Neural cell (in vitro differentiated cells): ENCODE results near the gene OTOP3.

Source experiments
- EP300 ChIP-seq: fragments of 450-650 bp; conservative IDR thresholded peaks from 2 replicates; pipeline ENCODE4 v1.6.1; 2014; ENCODE audit warnings: antibody characterized with exemption, mild to moderate bottlenecking, moderate library complexity; ENCODE audit not compliant: poor library complexity, severe bottlenecking
- EZH2 ChIP-seq: fragments of 200-600, 300-800 bp; shearing (Covaris generic), sonication (generic); IDR thresholded peaks from 2 replicates; pipeline ENCODE4 v1.6.1; 2014; ENCODE audit warnings: antibody characterized with exemption, low read length, borderline replicate concordance, mild to moderate bottlenecking; ENCODE audit not compliant: insufficient read depth, poor library complexity, severe bottlenecking
- MXI1 ChIP-seq: fragments of 450-650 bp; conservative IDR thresholded peaks from 2 replicates; pipeline ENCODE4 v1.6.1; 2014; ENCODE audit warnings: antibody characterized with exemption, mild to moderate bottlenecking; ENCODE audit not compliant: poor library complexity, severe bottlenecking
- POLR2AphosphoS5 ChIP-seq: IDR thresholded peaks from 2 replicates; pipeline ENCODE4 v1.6.1; 2012
- RAD21 ChIP-seq: fragments of 450-650 bp; conservative IDR thresholded peaks from 2 replicates; pipeline ENCODE4 v1.6.1; 2014; ENCODE audit warnings: antibody characterized with exemption, mild to moderate bottlenecking, moderate library complexity
- TAF1 ChIP-seq: IDR thresholded peaks from 2 replicates; pipeline ENCODE4 v1.6.1; 2012; ENCODE audit warnings: low read depth
- TF ChIP-seq, protein P1 (sequence below): fragments of 450-650 bp; IDR thresholded peaks from 2 replicates; pipeline ENCODE4 v1.5.1; 2014; ENCODE audit warnings: antibody characterized with exemption, mild to moderate bottlenecking, moderate library complexity; ENCODE audit not compliant: poor library complexity, severe bottlenecking
- TF ChIP-seq, protein P2 (sequence below): IDR thresholded peaks from 2 replicates; pipeline ENCODE4 v1.6.1; 2012; ENCODE audit warnings: borderline replicate concordance

DNA sequence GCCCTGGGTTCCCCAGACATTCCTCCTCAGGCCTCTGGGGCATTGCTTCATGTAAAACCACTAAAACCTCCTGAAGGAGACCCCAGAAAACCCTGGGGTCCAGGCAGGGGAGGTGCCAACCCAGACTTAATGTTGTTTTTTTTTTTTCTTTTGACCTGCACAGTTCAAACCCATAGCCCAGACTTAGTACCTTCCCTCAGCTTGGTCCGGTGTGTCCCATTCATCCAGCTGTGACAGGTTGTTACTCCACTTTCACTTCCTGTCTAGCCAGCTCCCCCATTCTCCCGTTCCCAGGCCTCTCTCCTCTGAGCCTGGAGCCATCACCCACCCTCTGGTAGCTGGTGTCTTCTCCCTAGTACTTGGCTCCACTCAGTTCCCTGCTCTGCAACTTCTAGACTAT, 56.5 kb downstream of the OTOP3 start:
- TF ChIP-seq, protein P1, sequence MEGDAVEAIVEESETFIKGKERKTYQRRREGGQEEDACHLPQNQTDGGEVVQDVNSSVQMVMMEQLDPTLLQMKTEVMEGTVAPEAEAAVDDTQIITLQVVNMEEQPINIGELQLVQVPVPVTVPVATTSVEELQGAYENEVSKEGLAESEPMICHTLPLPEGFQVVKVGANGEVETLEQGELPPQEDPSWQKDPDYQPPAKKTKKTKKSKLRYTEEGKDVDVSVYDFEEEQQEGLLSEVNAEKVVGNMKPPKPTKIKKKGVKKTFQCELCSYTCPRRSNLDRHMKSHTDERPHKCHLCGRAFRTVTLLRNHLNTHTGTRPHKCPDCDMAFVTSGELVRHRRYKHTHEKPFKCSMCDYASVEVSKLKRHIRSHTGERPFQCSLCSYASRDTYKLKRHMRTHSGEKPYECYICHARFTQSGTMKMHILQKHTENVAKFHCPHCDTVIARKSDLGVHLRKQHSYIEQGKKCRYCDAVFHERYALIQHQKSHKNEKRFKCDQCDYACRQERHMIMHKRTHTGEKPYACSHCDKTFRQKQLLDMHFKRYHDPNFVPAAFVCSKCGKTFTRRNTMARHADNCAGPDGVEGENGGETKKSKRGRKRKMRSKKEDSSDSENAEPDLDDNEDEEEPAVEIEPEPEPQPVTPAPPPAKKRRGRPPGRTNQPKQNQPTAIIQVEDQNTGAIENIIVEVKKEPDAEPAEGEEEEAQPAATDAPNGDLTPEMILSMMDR, result no peak
- no peak for TF ChIP-seq MXI1
- TF ChIP-seq, protein P2, sequence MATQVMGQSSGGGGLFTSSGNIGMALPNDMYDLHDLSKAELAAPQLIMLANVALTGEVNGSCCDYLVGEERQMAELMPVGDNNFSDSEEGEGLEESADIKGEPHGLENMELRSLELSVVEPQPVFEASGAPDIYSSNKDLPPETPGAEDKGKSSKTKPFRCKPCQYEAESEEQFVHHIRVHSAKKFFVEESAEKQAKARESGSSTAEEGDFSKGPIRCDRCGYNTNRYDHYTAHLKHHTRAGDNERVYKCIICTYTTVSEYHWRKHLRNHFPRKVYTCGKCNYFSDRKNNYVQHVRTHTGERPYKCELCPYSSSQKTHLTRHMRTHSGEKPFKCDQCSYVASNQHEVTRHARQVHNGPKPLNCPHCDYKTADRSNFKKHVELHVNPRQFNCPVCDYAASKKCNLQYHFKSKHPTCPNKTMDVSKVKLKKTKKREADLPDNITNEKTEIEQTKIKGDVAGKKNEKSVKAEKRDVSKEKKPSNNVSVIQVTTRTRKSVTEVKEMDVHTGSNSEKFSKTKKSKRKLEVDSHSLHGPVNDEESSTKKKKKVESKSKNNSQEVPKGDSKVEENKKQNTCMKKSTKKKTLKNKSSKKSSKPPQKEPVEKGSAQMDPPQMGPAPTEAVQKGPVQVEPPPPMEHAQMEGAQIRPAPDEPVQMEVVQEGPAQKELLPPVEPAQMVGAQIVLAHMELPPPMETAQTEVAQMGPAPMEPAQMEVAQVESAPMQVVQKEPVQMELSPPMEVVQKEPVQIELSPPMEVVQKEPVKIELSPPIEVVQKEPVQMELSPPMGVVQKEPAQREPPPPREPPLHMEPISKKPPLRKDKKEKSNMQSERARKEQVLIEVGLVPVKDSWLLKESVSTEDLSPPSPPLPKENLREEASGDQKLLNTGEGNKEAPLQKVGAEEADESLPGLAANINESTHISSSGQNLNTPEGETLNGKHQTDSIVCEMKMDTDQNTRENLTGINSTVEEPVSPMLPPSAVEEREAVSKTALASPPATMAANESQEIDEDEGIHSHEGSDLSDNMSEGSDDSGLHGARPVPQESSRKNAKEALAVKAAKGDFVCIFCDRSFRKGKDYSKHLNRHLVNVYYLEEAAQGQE, result no peak
- no peak for TF ChIP-seq EZH2
- TF ChIP-seq RAD21, result no peak
- no peak for TF ChIP-seq EP300
- TF ChIP-seq TAF1, result no peak
- TF ChIP-seq POLR2AphosphoS5, result no peak
